Measurements from ENCODE around the gene SH3GL1.
A peak's percentile ranks its signal among the peaks of the same experiment; 100 is the strongest.

Gene SH3GL1, protein sequence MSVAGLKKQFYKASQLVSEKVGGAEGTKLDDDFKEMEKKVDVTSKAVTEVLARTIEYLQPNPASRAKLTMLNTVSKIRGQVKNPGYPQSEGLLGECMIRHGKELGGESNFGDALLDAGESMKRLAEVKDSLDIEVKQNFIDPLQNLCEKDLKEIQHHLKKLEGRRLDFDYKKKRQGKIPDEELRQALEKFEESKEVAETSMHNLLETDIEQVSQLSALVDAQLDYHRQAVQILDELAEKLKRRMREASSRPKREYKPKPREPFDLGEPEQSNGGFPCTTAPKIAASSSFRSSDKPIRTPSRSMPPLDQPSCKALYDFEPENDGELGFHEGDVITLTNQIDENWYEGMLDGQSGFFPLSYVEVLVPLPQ

GRCh38 chr19:4400135-4400936 lies at the start of gene SH3GL1:
TSS of gene SH3GL1 (minus strand) at chr19:4400547. CDS start at chr19:4400368, 179 bp downstream.
- Histone ChIP-seq H3K4me1 (ENCODE audit: insufficient read depth, insufficient read length) (peaks cover 2% of the 10 kb centered on the region), H3K36me3 (ENCODE audit: insufficient read depth, insufficient read length, low read length) (peaks cover 50% of the 10 kb centered on the region)
- no peak for TF ChIP-seq ZNF274 (IDR thresholded peaks at IDR 0.05; ENCODE audit: low read depth, low read length)
- TF ChIP-seq SUZ12 (IDR thresholded peaks at IDR 0.05; ENCODE audit: extremely low read depth, insufficient read depth, insufficient read length): no peak
- no peak for TF ChIP-seq YY1 (IDR thresholded peaks at IDR 0.05; ENCODE audit: insufficient read depth, insufficient read length)

GRCh38 chr19:4449639-4450028 lies 49.3 kb upstream of the SH3GL1 start:
- no peaks in the 10 kb centered on the region for H3K9me3 ChIP-seq (ENCODE audit: insufficient read depth, low read length)
- H3K9ac ChIP-seq (ENCODE audit: insufficient read length, low read depth): no peak overlapping the region
- TF ChIP-seq SUZ12 (IDR thresholded peaks at IDR 0.05; ENCODE audit: extremely low read depth, insufficient read depth, insufficient read length): no peak
- no peak for TF ChIP-seq YY1 (IDR thresholded peaks at IDR 0.05; ENCODE audit: insufficient read depth, insufficient read length)
- TF ChIP-seq ZNF274 (IDR thresholded peaks at IDR 0.05; ENCODE audit: low read depth, low read length): no peak
- peaks cover 84% of the 10 kb centered on the region for H3K36me3 ChIP-seq (ENCODE audit: insufficient read depth, insufficient read length, low read length)
- DNase-seq (ENCODE audit: low read depth, low spot score): no peak
- H3K4me3 ChIP-seq (ENCODE audit: insufficient read length, low read depth): no peak overlapping the region
- H3K27me3 ChIP-seq (ENCODE audit: insufficient read depth, insufficient read length): no peaks in the 10 kb centered on the region
- peaks cover 26% of the 10 kb centered on the region for H3K4me1 ChIP-seq (ENCODE audit: insufficient read depth, insufficient read length)

More at GRCh38 chr19:4400135-4400936, at the start of gene SH3GL1:
- H3K27me3 ChIP-seq (ENCODE audit: insufficient read depth, insufficient read length): no peaks in the 10 kb centered on the region
- H3K4me3 ChIP-seq (ENCODE audit: insufficient read length, low read depth): peak within 1 kb of the TSS; percentile 79
- H3K9me3 ChIP-seq (ENCODE audit: insufficient read depth, low read length): no peaks in the 10 kb centered on the region
- H3K9ac ChIP-seq (ENCODE audit: insufficient read length, low read depth): peak within 1 kb of the TSS; percentile 97
- DNase-seq (ENCODE audit: low read depth, low spot score): peak; percentile 90

DNA sequence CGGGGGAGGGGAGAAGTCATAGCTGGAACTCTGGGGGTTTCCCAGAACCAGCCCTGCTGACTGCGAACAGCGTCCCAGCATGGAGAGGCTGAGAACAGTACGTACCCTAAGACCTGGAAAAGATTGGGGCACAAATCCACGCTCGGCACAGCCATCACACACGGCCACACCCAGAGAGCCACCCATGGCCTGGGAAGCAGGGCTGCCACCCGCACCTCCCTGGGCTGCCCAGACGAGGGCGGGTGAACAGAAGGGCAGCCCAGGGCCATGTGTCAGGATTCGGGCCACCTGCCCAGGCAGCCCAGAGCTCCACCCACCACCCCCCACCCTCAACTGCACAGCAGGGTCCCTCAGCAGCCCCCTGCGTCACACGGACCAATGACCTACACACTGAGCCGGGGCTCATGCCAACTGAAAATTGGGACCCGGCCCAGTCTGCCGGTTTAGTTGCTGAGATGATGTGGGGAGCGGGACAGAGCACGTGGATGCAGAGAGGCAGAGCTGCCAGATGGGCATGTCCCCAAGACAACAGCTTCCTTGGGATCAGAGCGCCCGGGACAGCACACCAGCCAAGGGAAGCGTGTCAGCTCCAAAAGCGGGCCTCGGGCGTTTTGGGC lies 48.8 kb upstream of the SH3GL1 start:
- Histone ChIP-seq H3K4me3 (ENCODE audit: insufficient read length, low read depth) (no peak overlapping the region), H3K27me3 (ENCODE audit: insufficient read depth, insufficient read length) (no peaks in the 10 kb centered on the region), H3K4me1 (ENCODE audit: insufficient read depth, insufficient read length) (peaks cover 27% of the 10 kb centered on the region), H3K9ac (ENCODE audit: insufficient read length, low read depth) (no peak overlapping the region), H3K9me3 (ENCODE audit: insufficient read depth, low read length) (no peaks in the 10 kb centered on the region), H3K36me3 (ENCODE audit: insufficient read depth, insufficient read length, low read length) (peaks cover 86% of the 10 kb centered on the region)
- TF ChIP-seq YY1 (IDR thresholded peaks at IDR 0.05; ENCODE audit: insufficient read depth, insufficient read length): no peak
- no peak for TF ChIP-seq SUZ12 (IDR thresholded peaks at IDR 0.05; ENCODE audit: extremely low read depth, insufficient read depth, insufficient read length)
- no peak for TF ChIP-seq ZNF274 (IDR thresholded peaks at IDR 0.05; ENCODE audit: low read depth, low read length)
- DNase-seq (ENCODE audit: low read depth, low spot score): no peak

DNA sequence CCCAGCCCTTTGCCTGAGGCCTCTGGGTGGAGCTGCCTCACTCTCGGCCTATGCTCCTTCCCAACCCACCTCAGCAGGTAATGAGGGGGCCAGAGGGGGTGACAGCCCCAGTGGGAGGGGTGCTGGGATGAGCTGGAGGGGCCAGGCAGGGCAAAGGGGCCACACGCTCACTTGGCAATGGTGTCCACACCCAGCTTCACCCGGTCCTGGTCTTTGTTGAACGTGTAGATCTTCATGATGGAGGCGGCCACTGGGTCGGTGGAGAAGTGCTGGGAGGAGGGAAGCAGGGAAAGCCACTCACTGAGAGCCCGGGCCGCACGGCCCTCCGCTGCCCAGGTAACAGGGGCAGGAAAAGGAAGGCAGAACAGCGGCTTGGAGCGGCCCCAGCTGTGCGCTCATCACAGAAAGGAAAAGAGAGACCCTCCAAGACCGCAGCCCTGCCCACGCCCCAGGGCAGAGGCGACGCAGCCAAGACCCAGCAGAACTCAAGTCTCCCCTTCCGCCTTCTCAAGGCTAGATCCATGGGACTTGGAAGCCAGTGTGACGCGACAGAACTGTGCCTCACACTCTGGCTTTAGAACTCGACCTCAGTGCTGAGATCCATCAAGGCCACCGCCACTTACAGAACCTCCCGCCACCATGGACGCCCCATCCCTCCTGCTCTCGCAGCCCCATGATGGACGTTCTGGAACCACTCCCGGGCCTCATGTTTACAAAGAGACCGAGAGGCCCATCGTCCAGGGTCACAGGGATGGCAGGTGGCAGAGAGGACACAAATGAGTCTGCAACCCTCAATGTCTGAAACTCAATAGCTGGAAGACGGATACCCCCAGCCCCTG lies 48.0 kb upstream of the SH3GL1 start:
- TF ChIP-seq YY1 (IDR thresholded peaks at IDR 0.05; ENCODE audit: insufficient read depth, insufficient read length): no peak
- no peak for TF ChIP-seq SUZ12 (IDR thresholded peaks at IDR 0.05; ENCODE audit: extremely low read depth, insufficient read depth, insufficient read length)
- no peak for TF ChIP-seq ZNF274 (IDR thresholded peaks at IDR 0.05; ENCODE audit: low read depth, low read length)
- Histone ChIP-seq H3K9ac (ENCODE audit: insufficient read length, low read depth) (no peak overlapping the region), H3K4me3 (ENCODE audit: insufficient read length, low read depth) (no peak overlapping the region), H3K36me3 (ENCODE audit: insufficient read depth, insufficient read length, low read length) (peaks cover 87% of the 10 kb centered on the region), H3K4me1 (ENCODE audit: insufficient read depth, insufficient read length) (peaks cover 25% of the 10 kb centered on the region), H3K9me3 (ENCODE audit: insufficient read depth, low read length) (no peaks in the 10 kb centered on the region), H3K27me3 (ENCODE audit: insufficient read depth, insufficient read length) (no peaks in the 10 kb centered on the region)
- DNase-seq (ENCODE audit: low read depth, low spot score): no peak

DNA sequence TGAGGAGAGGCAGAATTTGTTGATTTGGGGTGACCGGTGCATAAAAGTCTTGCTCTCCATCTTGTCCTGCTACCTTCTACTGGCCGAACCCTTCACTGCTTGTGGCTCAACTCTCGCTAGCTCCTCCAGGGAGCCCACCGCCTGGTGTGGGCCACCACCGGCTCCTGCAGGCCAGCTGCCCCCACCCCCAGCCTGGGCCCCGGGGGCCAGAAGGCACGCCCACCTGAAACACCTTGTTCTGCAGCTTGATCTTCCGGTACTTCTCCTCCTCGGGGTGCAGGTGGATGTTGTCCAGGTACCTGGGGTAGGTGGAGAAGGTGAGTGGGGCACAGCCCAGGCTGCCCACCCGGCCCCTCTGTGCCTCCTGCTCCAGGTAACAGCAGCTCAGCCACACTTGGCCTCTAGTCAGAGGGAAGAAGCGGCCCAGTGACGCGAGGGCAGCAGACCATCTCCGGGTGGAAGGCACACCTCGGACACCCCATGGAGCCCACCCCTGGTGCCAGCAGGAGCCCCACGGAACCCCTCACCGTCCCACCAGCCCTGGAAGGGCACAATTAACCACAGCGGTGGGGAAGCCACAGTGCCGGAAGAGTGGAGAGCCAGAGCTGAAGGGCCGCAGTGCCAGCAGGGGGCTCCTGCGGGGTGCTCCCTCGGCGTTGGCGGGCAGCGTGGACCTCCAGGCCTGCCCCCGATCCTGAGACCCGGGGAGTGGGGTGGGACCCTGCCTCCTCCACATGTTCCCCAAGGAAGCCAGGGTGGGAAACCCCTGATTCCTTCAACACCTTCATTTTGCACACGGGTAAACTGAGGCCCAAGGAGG lies 47.2 kb upstream of the SH3GL1 start:
- Histone ChIP-seq H3K27me3 (ENCODE audit: insufficient read depth, insufficient read length) (no peaks in the 10 kb centered on the region), H3K9ac (ENCODE audit: insufficient read length, low read depth) (no peak overlapping the region), H3K36me3 (ENCODE audit: insufficient read depth, insufficient read length, low read length) (peaks cover 87% of the 10 kb centered on the region), H3K4me3 (ENCODE audit: insufficient read length, low read depth) (no peak overlapping the region), H3K9me3 (ENCODE audit: insufficient read depth, low read length) (no peaks in the 10 kb centered on the region), H3K4me1 (ENCODE audit: insufficient read depth, insufficient read length) (peaks cover 23% of the 10 kb centered on the region)
- no peak for DNase-seq (ENCODE audit: low read depth, low spot score)
- no peak for TF ChIP-seq ZNF274 (IDR thresholded peaks at IDR 0.05; ENCODE audit: low read depth, low read length)
- no peak for TF ChIP-seq YY1 (IDR thresholded peaks at IDR 0.05; ENCODE audit: insufficient read depth, insufficient read length)
- TF ChIP-seq SUZ12 (IDR thresholded peaks at IDR 0.05; ENCODE audit: extremely low read depth, insufficient read depth, insufficient read length): no peak

GRCh38 chr19:4446704-4447200 lies 46.4 kb upstream of the SH3GL1 start:
- H3K4me1 ChIP-seq (ENCODE audit: insufficient read depth, insufficient read length): peaks cover 21% of the 10 kb centered on the region
- H3K27me3 ChIP-seq (ENCODE audit: insufficient read depth, insufficient read length): no peaks in the 10 kb centered on the region
- peaks cover 88% of the 10 kb centered on the region for H3K36me3 ChIP-seq (ENCODE audit: insufficient read depth, insufficient read length, low read length)
- no peak for TF ChIP-seq SUZ12 (IDR thresholded peaks at IDR 0.05; ENCODE audit: extremely low read depth, insufficient read depth, insufficient read length)
- no peak for TF ChIP-seq YY1 (IDR thresholded peaks at IDR 0.05; ENCODE audit: insufficient read depth, insufficient read length)
- TF ChIP-seq ZNF274 (IDR thresholded peaks at IDR 0.05; ENCODE audit: low read depth, low read length): no peak
- peak overlapping the region; percentile 17 for H3K9ac ChIP-seq (ENCODE audit: insufficient read length, low read depth)
- DNase-seq (ENCODE audit: low read depth, low spot score): no peak
- no peaks in the 10 kb centered on the region for H3K9me3 ChIP-seq (ENCODE audit: insufficient read depth, low read length)
- H3K4me3 ChIP-seq (ENCODE audit: insufficient read length, low read depth): no peak overlapping the region
